Stimulated activated memory B cell treated with anti-CD40 and anti-IgM and Interleukin-4, amounts not matched to agents 10 μg/mL and 1 μg/mL and 100 μg/mL, for 72 hours (primary cell): Measurements from ENCODE around the gene TRMT44.
"Not testable (repeated sequence)": the region's sequence is repeated elsewhere in the genome, so short reads cannot be mapped to it uniquely, and the experiment has no call there.

Source experiments
- ATAC-seq: fragments of 150-1000 bp; cut with Tn5 transposase; 2 replicates; pipeline ENCODE4 v1.10.0; 2021
- H3K27ac Mint-ChIP-seq: one replicate; pipeline ENCODE4 v1.8.0; 2022; ENCODE audit warnings: mild to moderate bottlenecking, mixed read lengths
- H3K27me3 Mint-ChIP-seq: one replicate; pipeline ENCODE4 v1.8.0; 2022; ENCODE audit warnings: mixed read lengths
- H3K36me3 Mint-ChIP-seq: one replicate; pipeline ENCODE4 v1.8.0; 2022; ENCODE audit warnings: mixed read lengths
- H3K4me1 Mint-ChIP-seq: one replicate; pipeline ENCODE4 v1.8.0; 2022; ENCODE audit warnings: mixed read lengths
- H3K4me3 Mint-ChIP-seq: one replicate; pipeline ENCODE4 v1.8.0; 2022; ENCODE audit warnings: mild to moderate bottlenecking, moderate library complexity, mixed read lengths
- H3K9me3 Mint-ChIP-seq: one replicate; pipeline ENCODE4 v1.8.0; 2022; ENCODE audit warnings: mixed read lengths

The TRMT44 gene

GRCh38 chr4:8402640-8403039 lies 37.9 kb upstream of the TRMT44 start:
- ATAC-seq: no peak
- H3K4me1 Mint-ChIP-seq: peaks cover 9% of the 10 kb centered on the region
- no peak overlapping the region for H3K27ac Mint-ChIP-seq
- H3K27me3 Mint-ChIP-seq: no peaks in the 10 kb centered on the region
- H3K4me3 Mint-ChIP-seq: no peak overlapping the region
- peaks cover 76% of the 10 kb centered on the region for H3K36me3 Mint-ChIP-seq
- H3K9me3 Mint-ChIP-seq: no peaks in the 10 kb centered on the region

GRCh38 chr4:8403173-8403753 lies 37.3 kb upstream of the TRMT44 start:
- Mint-ChIP-seq H3K27me3 (no peaks in the 10 kb centered on the region), H3K36me3 (peaks cover 79% of the 10 kb centered on the region), H3K9me3 (no peaks in the 10 kb centered on the region), H3K27ac (no peak overlapping the region), H3K4me1 (peaks cover 7% of the 10 kb centered on the region), H3K4me3 (no peak overlapping the region)
- no peak for ATAC-seq

- no peaks in the 10 kb centered on the region for H3K27me3 Mint-ChIP-seq
- H3K4me3 Mint-ChIP-seq: no peak overlapping the region
- no peak for ATAC-seq
- peaks cover under 1% of the 10 kb centered on the region for H3K4me1 Mint-ChIP-seq
- H3K27ac Mint-ChIP-seq: no peak overlapping the region
- no peaks in the 10 kb centered on the region for H3K9me3 Mint-ChIP-seq
- peaks cover 74% of the 10 kb centered on the region for H3K36me3 Mint-ChIP-seq
These were observed 36.6 kb upstream of the TRMT44 start for GRCh38 chr4:8403976-8404375.

GRCh38 chr4:8404791-8405515 lies 35.6 kb upstream of the TRMT44 start:
- ATAC-seq: no peak
- Mint-ChIP-seq H3K27ac (no peak overlapping the region), H3K36me3 (peaks cover 76% of the 10 kb centered on the region), H3K9me3 (no peaks in the 10 kb centered on the region), H3K27me3 (no peaks in the 10 kb centered on the region), H3K4me3 (no peak overlapping the region), H3K4me1 (peaks cover 5% of the 10 kb centered on the region)

GRCh38 chr4:8405516-8405875 lies 35.1 kb upstream of the TRMT44 start:
- H3K36me3 Mint-ChIP-seq: peaks cover 77% of the 10 kb centered on the region
- H3K27ac Mint-ChIP-seq: no peak overlapping the region

GRCh38 chr4:8406887-8407286 lies 33.7 kb upstream of the TRMT44 start:
- ATAC-seq, H3K9me3 Mint-ChIP-seq, H3K27me3 Mint-ChIP-seq, H3K4me3 Mint-ChIP-seq, H3K27ac Mint-ChIP-seq: not testable (repeated sequence)
- Mint-ChIP-seq H3K36me3 (peaks cover 77% of the 10 kb centered on the region), H3K4me1 (peaks cover 10% of the 10 kb centered on the region)

More at GRCh38 chr4:8405516-8405875, 35.1 kb upstream of the TRMT44 start:
- Mint-ChIP-seq H3K27me3 (no peaks in the 10 kb centered on the region), H3K4me1 (peaks cover 5% of the 10 kb centered on the region), H3K4me3 (no peak overlapping the region), H3K9me3 (no peaks in the 10 kb centered on the region)
- ATAC-seq: no peak

- H3K9me3 Mint-ChIP-seq: no peaks in the 10 kb centered on the region
These were observed 33.3 kb upstream of the TRMT44 start for GRCh38 chr4:8407316-8407715.

GRCh38 chr4:8407756-8408155 lies 32.8 kb upstream of the TRMT44 start:
- ATAC-seq: no peak
- H3K4me1 Mint-ChIP-seq: peaks cover 10% of the 10 kb centered on the region
- H3K27me3 Mint-ChIP-seq: no peaks in the 10 kb centered on the region
- no peak overlapping the region for H3K27ac Mint-ChIP-seq
- H3K4me3 Mint-ChIP-seq: no peak overlapping the region
- no peaks in the 10 kb centered on the region for H3K9me3 Mint-ChIP-seq
- peaks cover 76% of the 10 kb centered on the region for H3K36me3 Mint-ChIP-seq

More at GRCh38 chr4:8407316-8407715, 33.3 kb upstream of the TRMT44 start:
- no peak for ATAC-seq
- Mint-ChIP-seq H3K4me1 (peaks cover 10% of the 10 kb centered on the region), H3K27ac (no peak overlapping the region), H3K27me3 (no peaks in the 10 kb centered on the region), H3K4me3 (no peak overlapping the region), H3K36me3 (peaks cover 77% of the 10 kb centered on the region)

- H3K36me3 Mint-ChIP-seq: peaks cover 79% of the 10 kb centered on the region
- H3K4me1 Mint-ChIP-seq: peaks cover 10% of the 10 kb centered on the region
These were observed 31.1 kb upstream of the TRMT44 start for GRCh38 chr4:8409264-8410065.

GRCh38 chr4:8410066-8410625 lies 30.4 kb upstream of the TRMT44 start:
- ATAC-seq: no peak
- Mint-ChIP-seq H3K36me3 (peaks cover 79% of the 10 kb centered on the region), H3K4me1 (peaks cover 10% of the 10 kb centered on the region), H3K9me3 (no peaks in the 10 kb centered on the region), H3K4me3 (no peak overlapping the region), H3K27ac (no peak overlapping the region), H3K27me3 (no peaks in the 10 kb centered on the region)

More at GRCh38 chr4:8409264-8410065, 31.1 kb upstream of the TRMT44 start:
- Mint-ChIP-seq H3K27me3 (no peaks in the 10 kb centered on the region), H3K4me3 (no peak overlapping the region), H3K9me3 (no peaks in the 10 kb centered on the region), H3K27ac (no peak overlapping the region)
- no peak for ATAC-seq

GRCh38 chr4:8410641-8411271 lies 29.8 kb upstream of the TRMT44 start:
- Mint-ChIP-seq H3K4me3 (no peak overlapping the region), H3K27ac (no peak overlapping the region)

GRCh38 chr4:8411351-8412180 lies 29.0 kb upstream of the TRMT44 start:
- H3K27ac Mint-ChIP-seq: no peak overlapping the region
- no peak overlapping the region for H3K4me3 Mint-ChIP-seq
- no peaks in the 10 kb centered on the region for H3K27me3 Mint-ChIP-seq
- ATAC-seq: no peak
- H3K4me1 Mint-ChIP-seq: peaks cover 10% of the 10 kb centered on the region
- H3K9me3 Mint-ChIP-seq: no peaks in the 10 kb centered on the region
- H3K36me3 Mint-ChIP-seq: peaks cover 76% of the 10 kb centered on the region

More at GRCh38 chr4:8410641-8411271, 29.8 kb upstream of the TRMT44 start:
- H3K9me3 Mint-ChIP-seq: no peaks in the 10 kb centered on the region
- H3K36me3 Mint-ChIP-seq: peaks cover 79% of the 10 kb centered on the region
- H3K27me3 Mint-ChIP-seq: no peaks in the 10 kb centered on the region
- ATAC-seq: no peak
- peaks cover 10% of the 10 kb centered on the region for H3K4me1 Mint-ChIP-seq

GRCh38 chr4:8412288-8412687 lies 28.3 kb upstream of the TRMT44 start:
- no peak for ATAC-seq
- no peaks in the 10 kb centered on the region for H3K27me3 Mint-ChIP-seq
- H3K4me3 Mint-ChIP-seq: no peak overlapping the region
- H3K9me3 Mint-ChIP-seq: no peaks in the 10 kb centered on the region
- peaks cover 73% of the 10 kb centered on the region for H3K36me3 Mint-ChIP-seq
- no peak overlapping the region for H3K27ac Mint-ChIP-seq
- peaks cover 14% of the 10 kb centered on the region for H3K4me1 Mint-ChIP-seq

GRCh38 chr4:8414377-8414776 lies 26.2 kb upstream of the TRMT44 start:
- H3K4me1 Mint-ChIP-seq: peaks cover 29% of the 10 kb centered on the region
- no peak overlapping the region for H3K4me3 Mint-ChIP-seq
- H3K27ac Mint-ChIP-seq: no peak overlapping the region
- no peak for ATAC-seq
- H3K36me3 Mint-ChIP-seq: peaks cover 57% of the 10 kb centered on the region
- H3K27me3 Mint-ChIP-seq: no peaks in the 10 kb centered on the region
- H3K9me3 Mint-ChIP-seq: no peaks in the 10 kb centered on the region
